A549 treated with DMSO at 1 μM for 4 hours (cell line): ENCODE data around the gene UBAP2L. TPM values are rescaled to one million over a fixed set of nuclear protein-coding genes. Genes with fewer than 3 reads are reported as not detected.

Experiments used
- total RNA-seq: library from RNA; stranded (reverse); fragments of 200-300 nt; extraction: Qiagen RNA extraction; gene quantifications from 5 replicates; pipeline ENCODE4 v1.2.3, GENCODE V29; 2022; ENCODE audit warnings: low read depth

UBAP2L gene
- 97.7 to 120 TPM (median 115 TPM) in 5 replicates for total RNA-seq

DNA sequence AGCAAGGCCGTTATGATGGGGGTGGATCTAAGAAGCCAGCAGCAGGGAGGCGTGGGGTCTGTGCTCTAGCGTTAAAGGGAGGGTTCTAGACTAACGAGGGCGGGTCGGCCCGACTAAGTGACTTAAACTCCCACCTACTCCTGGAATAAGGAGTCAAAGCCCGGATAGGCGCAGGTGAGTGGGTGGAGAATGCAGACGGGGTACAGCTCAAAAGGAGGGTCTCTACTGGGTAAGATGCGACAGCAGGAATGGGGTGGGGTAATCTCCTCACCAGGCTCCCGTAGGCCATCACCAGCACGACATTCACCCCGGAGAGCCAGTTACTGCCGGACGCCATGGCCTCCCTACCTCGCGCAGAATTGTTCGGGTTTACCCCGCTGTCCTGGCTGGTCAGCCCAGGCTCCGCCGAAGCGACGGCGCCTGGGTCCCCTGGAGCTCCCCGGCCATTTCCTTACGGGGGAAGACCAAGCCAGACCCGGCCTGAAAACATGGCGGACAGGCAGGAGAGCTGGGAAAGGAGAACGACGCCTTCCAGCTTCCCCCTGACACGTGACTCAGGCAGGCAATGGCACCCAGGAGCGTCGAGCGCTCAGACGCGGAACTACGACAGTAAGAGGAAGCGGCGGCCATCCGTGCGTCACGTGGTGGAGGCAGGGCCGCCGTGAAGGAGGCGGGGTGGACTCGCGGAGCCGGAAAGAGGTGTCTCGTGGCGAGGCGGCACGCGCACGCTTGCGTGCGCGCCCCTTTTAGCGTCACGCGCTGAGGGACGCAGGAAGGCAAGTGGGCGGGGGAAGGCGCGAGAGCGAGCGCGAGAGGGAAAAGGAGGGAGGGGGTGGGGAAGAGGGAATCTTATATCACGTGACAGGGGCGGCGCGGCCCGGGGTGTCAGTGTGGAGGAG, at the start of gene UBAP2L:
TSS of gene UBAP2L (plus strand) at position 885 of the 899 bp plus-strand sequence. CDS start 4,169 bp downstream, outside the sequence.

DNA sequence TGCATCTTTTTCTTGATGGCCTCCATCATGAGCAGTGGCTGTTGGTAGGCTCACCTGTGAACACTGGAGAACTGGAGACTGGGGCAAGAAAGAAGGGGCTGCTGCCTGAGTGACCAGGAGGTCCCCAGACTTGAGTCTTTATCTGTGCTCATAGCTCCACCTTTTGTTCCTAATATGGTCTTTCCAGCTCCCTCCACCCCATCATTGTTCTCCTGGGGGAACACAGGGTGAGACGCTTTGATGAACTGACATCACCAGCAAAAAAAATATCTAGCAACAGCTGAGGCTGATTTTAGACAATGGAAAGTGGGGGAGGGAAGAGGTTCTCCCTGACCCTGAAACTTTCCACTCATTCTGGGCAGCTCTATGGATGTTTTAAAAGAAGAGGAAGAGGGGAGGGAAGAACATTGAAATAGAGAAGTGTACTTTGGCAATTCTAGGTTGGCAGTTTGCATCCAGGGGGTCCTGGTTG, 28.7 kb upstream of the UBAP2L start, which contains the start of gene TPM3:
TSS of gene TPM3 (minus strand) at position 111 of the 472 bp plus-strand sequence. CDS start at position 29, 82 bp downstream.

DNA sequence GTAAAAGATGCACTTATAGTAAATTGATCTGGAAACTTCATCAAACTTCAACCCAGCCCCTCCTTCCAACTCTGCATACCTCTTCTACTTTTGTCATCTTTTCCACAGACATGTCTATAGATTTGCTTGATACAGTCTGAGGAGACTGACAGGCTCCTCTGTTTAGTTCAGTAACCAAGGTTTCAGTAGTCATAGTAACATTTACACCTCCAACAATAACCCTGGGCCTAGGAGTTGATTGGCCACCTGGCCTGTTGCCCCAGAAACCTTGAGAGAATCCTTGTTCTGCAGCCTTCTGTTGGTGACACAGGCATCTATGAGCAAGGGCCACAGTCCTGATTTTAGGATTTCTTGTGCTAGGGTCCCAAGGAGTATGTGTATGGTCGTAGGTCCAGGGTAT, 14.6 kb upstream of the UBAP2L start, which contains the start of gene CFAP141:
TSS of gene CFAP141 (minus strand) at position 138 of the 400 bp plus-strand sequence. CDS start at position 112, 26 bp downstream.

DNA sequence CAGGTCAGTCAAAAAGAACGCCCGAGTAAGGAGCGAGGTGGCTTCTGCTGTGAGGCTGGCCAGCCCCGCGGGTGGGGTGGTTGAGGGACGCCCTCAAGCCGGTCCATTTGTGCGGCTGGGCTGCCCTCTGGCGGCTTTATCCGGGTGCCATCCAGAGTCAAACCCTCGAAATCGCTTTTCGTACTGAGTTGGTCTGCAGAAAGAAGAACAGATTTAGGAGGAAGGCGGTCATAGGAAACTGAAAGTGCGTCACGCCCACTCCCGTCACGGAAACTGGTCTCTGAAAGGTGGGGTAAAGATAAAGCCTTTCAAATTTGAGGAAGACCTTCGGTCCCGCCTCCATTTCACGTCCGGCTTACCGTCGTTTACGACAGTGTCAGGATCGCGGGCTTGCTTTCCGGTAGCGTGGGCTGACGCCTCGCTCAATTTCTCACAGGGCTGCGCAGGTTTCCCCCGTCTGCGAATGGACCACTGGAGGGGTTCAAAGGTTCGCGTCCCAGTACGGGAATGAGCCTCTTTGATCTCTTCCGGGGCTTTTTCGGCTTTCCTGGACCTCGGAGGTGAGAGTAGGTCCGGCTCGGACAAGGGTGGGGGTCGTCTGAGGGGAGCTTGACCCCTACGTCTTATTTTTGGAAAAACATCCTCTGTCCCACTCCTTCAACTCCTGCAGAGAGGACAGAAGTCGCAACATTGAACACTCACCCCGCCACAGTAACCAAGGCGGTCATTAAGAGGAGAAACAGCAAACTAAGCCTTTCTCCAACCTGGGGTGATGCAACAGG, 51.7 kb downstream of the UBAP2L start, which contains the start of gene HAX1:
TSS of gene HAX1 (plus strand) at position 413 of the 782 bp plus-strand sequence. CDS start at position 508, 95 bp downstream.

Other genes with a start within 250 kb of the UBAP2L start
- gene JTB, start 243.3 kb upstream of the UBAP2L start, total RNA-seq = 109 to 159 TPM (median 148 TPM) in 5 replicates
- gene RAB13, start 234.6 kb upstream of the UBAP2L start, total RNA-seq = 129 to 155 TPM (median 130 TPM) in 5 replicates
- gene RPS27, start 230.2 kb upstream of the UBAP2L start, total RNA-seq = 4,334 to 7,196 TPM (median 4,362 TPM) in 5 replicates
- not detected in 5 replicates for gene NUP210L, start 65.9 kb upstream of the UBAP2L start, total RNA-seq
- 447 to 541 TPM (median 495 TPM) in 5 replicates for gene TPM3, start 28.9 kb upstream of the UBAP2L start, total RNA-seq
- not detected in 5 replicates for gene CFAP141, start 14.6 kb upstream of the UBAP2L start, total RNA-seq
- gene HAX1, start 51.7 kb downstream of the UBAP2L start, total RNA-seq = 92.5 to 103 TPM (median 96.8 TPM) in 5 replicates
- not detected in 5 replicates for gene AQP10, start 100.1 kb downstream of the UBAP2L start, total RNA-seq
- 25.7 to 37.6 TPM (median 31.0 TPM) in 5 replicates for gene ATP8B2, start 104.6 kb downstream of the UBAP2L start, total RNA-seq
- gene IL6R, start 184.4 kb downstream of the UBAP2L start, total RNA-seq = 10.6 to 15.0 TPM (median 12.2 TPM) in 5 replicates